HG03066 (cell line): ENCODE data around the gene TEX19.
"Not testable (repeated sequence)": the region's sequence is repeated elsewhere in the genome, so short reads cannot be mapped to it uniquely, and the experiment has no call there.

Experiments used
- ATAC-seq: cut with Tn5 transposase; IDR thresholded peaks from one replicate; pipeline ENCODE4 v1.9.1; 2021; ENCODE audit warnings: low read depth; ENCODE audit not compliant: unreplicated experiment

Gene TEX19

DNA sequence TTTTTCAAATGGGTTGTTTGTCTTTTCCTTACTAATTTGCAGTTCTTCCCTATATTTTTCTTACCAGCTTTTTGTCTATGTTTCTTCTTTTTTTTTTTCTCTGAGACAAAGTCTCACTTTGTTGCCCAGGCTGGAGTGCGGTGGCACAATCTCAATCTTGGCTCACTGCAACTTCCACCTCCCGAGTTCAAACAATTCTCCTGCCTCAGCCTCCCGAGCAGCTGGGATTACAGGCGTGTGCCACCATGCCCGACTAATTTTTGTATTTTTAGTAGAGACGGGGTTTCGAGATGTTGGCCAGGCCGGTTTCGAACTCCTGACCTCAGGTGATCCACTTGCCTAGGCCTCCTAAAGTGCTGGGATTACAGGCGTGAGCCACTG lies 14.0 kb downstream of the TEX19 start:
- ATAC-seq = not testable (repeated sequence)

DNA sequence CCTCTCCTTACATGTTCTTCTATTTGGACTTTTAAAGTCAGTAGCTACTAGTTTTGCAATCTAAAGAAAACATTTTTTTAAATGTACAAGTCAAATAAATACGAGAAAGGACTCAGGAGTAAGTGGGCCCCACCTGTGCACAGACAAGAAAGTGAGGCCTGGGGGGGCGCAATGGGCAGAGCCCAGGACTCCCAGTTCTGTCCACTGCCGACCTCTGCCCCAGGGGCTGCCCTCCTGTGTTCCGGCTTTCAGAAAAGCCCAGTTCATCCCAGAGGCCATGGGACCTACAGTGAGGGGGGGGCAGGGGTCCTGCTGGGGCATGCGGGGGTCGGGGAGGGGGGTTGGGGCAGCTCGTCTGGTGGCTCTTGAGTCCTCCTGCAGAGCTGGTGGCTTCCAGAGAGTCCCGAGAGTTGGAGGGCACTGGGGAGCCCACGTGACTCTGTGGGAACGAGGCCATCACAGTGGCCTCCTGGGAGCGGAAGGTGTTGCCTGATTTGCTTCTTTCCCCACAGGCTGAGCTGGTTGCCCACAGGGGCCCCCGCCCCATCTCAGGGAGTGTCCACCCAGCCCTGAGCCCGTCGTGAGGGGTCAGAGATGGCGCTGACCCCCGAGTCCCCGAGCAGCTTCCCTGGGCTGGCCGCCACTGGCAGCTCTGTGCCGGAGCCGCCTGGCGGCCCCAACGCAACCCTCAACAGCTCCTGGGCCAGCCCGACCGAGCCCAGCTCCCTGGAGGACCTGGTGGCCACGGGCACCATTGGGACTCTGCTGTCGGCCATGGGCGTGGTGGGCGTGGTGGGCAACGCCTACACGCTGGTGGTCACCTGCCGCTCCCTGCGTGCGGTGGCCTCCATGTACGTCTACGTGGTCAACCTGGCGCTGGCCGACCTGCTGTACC lies 14.9 kb downstream of the TEX19 start:
- no peak for ATAC-seq

- no peak for ATAC-seq
Observed at GRCh38 chr17:82374626-82375331, 15.7 kb downstream of the TEX19 start.

DNA sequence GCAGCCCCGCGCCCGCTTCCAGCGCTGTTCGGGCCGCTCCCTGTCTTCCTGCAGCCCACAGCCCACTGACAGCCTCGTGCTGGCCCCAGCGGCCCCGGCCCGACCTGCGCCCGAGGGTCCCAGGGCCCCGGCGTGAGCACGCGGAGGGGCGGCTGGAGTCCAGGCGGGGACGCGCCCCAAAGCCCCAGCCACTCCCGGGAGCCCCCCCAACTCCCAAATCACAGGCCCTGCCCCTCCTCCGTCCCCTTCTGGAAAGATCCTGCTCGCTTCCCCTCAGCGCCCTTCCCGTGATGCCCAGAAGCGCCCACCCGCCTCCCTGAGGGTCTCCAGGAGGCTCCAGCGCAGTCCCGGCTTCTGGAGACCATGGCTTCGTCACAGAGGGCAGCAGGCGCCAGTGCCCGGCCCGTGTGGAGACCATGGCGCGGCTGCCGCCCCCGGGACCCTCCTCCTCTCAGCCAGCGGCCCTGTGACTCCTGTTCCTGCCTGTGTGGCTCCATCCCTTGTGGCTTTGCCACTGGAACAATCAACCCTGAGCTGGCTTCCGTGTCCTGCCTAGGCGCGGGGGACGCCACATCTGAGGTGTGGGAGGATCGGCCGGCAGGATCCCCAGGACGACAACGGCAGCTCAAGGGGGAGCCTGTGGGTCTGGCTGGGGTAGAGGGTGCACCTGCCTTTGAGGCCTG lies 16.5 kb downstream of the TEX19 start:
- no peak for ATAC-seq

GRCh38 chr17:82376042-82376730 lies 17.1 kb downstream of the TEX19 start:
- no peak for ATAC-seq

DNA sequence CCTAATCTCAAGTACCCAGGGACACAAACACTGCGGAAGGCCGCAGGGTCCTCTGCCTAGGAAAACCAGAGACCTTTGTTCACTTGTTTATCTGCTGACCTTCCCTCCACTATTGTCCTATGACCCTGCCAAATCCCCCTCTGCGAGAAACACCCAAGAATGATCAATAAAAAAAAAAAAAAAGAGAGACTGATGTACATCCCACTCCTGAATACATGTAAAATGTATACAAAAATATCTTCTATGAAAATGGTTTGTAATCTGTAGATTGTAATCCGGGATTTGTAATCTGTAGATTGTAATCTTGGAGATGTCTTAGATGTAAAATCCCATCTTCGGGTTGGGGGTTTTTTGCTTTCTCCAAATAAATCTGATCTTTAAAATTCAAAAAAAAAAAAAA lies 18.2 kb downstream of the TEX19 start:
- ATAC-seq = not testable (repeated sequence)

GRCh38 chr17:82377924-82378740 lies 19.1 kb downstream of the TEX19 start:
- ATAC-seq = no peak

DNA sequence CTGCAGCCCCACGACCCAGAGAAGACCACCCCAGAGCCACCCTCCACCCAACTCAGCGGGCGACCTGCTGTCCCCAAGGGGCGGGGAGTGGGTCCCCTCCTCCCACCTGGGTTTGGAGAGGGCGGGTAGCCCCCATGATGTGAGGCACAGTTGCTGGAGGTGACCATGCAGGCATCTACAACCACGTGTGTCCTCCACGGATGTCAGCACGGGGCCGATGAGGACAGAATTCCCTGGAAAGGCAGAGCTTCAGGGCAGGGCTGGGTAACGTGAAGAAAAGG lies 19.6 kb downstream of the TEX19 start:
- no peak for ATAC-seq

DNA sequence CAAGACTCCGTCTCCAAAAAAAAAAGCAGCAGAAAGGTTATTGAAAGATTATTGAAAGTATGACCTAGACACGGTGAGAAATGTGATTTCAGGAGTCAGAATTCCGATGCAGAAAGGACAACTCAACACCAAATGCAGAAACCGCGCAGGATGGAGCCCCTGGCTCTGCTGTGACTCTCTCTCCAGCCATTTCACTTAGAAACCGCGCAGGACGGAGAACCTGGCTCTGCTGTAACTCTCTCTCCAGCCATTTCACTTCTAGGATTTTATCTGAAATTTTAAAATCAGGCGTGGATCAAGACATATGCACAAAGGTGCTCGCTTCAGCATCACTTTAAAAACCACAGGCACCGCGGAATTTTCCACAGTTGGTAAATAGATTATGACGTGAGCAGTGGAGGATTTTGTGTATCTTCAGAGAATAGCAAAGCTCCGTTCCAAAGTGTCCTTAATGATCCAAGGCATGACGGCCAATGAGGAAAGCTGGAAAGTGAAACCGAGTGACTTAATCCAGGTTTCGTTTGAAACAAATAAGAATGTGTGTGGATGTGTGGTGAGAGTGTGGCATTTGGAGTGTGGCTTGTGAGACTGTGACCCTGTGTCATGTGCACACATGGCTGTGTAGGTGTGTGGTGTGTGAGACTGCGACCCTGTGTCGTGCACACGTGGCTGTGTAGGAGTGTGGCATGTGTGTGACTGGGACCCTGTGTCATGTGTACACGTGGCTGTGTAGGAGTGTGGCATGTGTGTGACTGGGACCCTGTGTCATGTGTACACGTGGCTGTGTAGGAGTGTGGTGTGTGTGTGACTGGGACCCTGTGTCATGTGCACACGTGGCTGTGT lies 22.0 kb downstream of the TEX19 start:
- no peak for ATAC-seq

DNA sequence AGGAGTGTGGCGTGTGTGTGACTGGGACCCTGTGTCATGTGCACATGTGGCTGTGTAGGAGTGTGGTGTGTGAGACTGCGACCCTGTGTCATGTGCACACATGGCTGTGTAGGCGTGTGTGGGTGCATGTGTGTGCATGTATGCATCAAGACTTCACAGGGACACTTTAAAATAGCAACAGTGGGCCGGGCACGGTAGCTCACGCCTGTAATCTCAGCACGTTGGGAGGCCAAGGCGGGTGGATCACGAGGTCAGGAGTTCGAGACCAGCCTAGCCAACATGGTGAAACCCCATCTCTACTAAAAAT lies 22.6 kb downstream of the TEX19 start:
- ATAC-seq = not testable (repeated sequence)

DNA sequence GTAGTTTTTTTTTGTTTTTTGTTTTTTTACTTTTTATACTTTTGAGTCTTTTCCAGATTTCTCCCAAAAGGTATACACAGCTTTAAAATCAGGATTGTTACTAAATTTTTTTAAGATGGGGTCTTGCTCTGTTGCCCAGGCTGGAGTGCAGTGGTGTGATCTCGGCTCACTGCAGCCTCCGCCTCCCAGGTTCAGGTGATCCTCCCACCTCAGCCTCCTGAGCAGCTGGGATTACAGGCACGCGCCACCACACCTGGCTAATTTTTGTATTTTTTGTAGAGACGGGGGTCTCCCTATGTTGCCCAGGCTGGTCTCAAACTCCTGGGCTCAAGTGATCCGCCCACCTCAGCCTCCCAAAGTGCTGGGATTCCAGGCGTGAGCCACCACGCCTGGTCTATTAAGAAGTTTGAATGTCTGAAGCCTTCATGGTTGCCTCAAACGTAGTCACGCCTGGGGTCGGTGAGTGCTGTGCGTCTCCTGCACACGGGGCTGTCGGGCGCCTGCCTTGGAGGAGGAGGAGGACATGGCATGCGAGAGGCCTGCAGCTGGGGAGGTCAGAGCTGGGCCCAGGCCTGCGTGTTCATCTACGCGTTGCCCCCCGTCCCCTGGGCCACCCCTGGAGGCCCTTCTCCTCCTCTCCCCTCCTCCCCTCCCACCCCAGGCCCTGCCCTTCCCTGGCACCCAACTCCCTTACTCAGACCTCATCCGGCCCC lies 23.3 kb downstream of the TEX19 start:
- ATAC-seq = not testable (repeated sequence)

- ATAC-seq = no peak
Observed at GRCh38 chr17:82382933-82383255, 23.8 kb downstream of the TEX19 start.

GRCh38 chr17:82383411-82383810 lies 24.4 kb downstream of the TEX19 start:
- ATAC-seq = no peak

- no peak for ATAC-seq
Observed at GRCh38 chr17:82384051-82384729, 25.1 kb downstream of the TEX19 start.

DNA sequence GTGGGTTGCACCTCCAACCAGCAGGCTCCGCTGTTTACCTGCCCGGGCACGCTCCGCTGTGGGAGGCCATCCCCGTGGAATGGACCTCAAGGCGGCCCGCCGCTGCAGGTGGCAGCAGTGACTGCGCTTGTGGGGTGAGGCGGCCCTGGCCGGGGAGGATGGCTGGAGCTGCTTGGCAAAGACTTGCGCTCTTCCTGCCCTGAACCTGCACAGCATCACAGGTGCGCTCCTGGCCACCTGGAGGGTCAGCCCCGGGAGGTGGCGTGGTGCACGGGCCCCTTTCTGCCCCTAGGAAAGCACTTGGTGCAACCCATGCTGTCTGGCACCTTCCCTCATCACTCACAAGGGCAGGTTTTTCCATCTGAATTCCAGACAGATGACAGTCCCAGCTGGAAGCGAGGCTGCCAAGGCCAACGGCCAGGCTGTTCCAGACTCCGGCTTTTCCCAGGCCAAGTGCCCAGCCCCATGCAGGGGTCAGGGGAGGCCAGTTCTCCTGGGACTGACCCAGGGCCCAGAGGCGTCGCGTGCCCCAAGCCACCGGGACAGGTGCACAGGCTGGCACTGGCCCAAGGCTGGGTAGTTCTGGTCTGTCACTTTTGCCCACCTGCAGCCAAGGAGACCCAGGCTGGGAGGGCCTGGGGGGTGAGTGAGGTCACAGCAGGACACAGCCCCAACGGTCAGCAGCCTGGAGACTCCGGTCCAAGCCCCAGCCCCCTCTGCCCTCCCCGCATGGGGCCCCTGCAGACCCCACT lies 25.9 kb downstream of the TEX19 start:
- ATAC-seq = no peak

- ATAC-seq = no peak
Observed at GRCh38 chr17:82385559-82386254, 26.7 kb downstream of the TEX19 start.

GRCh38 chr17:82386255-82386831 lies 27.3 kb downstream of the TEX19 start:
- no peak for ATAC-seq
